GM19025 (cell line): ENCODE results near the gene MRPL38.
"Not testable (repeated sequence)": the region's sequence is repeated elsewhere in the genome, so short reads cannot be mapped to it uniquely, and the experiment has no call there.

Experiments used
- ATAC-seq: cut with Tn5 transposase; IDR thresholded peaks from one replicate; pipeline ENCODE4 v1.9.1; 2021; ENCODE audit warnings: mild to moderate bottlenecking, low read depth, moderate library complexity; ENCODE audit not compliant: unreplicated experiment

The MRPL38 gene

DNA sequence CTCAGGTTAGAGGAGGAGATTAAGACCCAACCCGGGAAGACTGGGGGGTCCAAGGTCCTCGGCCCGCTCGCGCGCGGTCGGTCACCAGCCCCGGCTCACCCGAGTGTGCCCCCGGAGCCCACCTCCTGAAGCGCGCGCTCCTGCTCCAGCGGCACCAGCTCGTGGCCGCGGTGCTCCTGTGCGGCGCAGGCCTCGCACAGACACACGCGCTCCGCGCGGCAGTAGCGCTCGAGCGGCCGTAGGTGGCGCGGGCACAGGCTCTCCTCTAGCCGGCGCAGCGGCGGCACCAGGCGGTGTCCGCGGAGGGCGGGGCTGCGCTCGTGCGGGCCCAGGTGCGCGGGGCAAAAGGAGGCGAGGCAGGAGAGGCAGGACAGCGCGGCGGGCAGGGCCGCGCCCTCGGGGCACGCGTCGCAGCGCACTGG lies 26.9 kb downstream of the MRPL38 start:
- ATAC-seq, result peak; percentile 53

GRCh38 chr17:75876938-75877751 lies 27.5 kb downstream of the MRPL38 start:
- no peak for ATAC-seq

- no peak for ATAC-seq
These were observed 28.3 kb downstream of the MRPL38 start for GRCh38 chr17:75876190-75876937.

- no peak for ATAC-seq
These were observed 28.8 kb downstream of the MRPL38 start for GRCh38 chr17:75875940-75876189.

GRCh38 chr17:75875182-75875939 lies 29.3 kb downstream of the MRPL38 start:
- ATAC-seq, result no peak

- no peak for ATAC-seq
These were observed 30.1 kb downstream of the MRPL38 start for GRCh38 chr17:75874323-75875181.

- no peak for ATAC-seq
These were observed 30.9 kb downstream of the MRPL38 start for GRCh38 chr17:75873587-75874322.

GRCh38 chr17:75872434-75873351 lies 32.0 kb downstream of the MRPL38 start:
- ATAC-seq, result no peak

DNA sequence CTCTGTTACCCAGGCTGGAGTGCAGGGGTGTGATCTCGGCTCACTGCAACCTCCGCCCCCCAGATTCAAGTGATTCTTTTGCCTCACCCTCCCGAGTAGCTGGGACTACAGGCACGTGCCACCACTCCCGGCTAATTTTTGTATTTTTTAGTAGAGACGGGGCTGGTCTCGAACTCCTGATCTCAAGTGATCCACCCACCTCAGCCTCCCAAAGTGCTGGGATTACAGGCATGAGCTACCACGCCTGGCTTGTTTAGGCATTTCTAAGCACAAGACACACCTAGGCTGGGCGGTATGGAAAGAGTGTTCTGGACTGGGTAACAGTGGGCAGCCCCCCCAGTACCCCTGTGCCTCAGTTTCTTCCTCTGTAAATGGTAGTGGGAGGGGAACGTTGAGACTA lies 34.5 kb downstream of the MRPL38 start:
- ATAC-seq, result not testable (repeated sequence)

GRCh38 chr17:75869282-75870141 lies 35.2 kb downstream of the MRPL38 start:
- no peak for ATAC-seq

DNA sequence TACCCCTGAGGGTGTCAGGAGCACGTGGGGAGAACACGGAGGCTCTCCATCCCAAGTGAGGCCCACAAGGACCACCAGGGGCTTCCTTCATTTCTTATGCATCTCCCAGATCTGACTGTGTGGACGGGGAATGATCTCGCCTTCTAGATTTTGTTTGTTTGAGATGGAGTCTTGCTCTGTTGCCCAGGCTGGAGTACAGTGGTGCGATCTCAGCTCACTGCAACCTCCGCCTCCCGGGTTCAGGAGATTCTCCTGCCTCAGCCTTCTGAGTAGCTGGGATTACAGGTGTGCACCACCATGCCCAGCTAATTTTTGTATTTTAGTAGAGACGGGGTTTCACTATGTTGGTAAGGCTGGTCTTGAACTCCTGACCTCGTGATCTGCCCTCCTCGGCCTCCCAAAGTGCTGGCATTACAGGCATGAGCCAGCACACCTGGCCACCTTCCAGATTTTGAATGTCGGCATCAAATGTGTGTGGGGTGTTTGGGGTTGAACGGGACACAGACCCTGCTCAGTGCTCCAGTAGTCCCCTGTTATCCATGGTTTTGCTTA lies 35.9 kb downstream of the MRPL38 start:
- ATAC-seq, result not testable (repeated sequence)

GRCh38 chr17:75865404-75866188 lies 39.1 kb downstream of the MRPL38 start:
- not testable (repeated sequence) for ATAC-seq

GRCh38 chr17:75864887-75865286 lies 39.8 kb downstream of the MRPL38 start:
- ATAC-seq, result peak; percentile 11

GRCh38 chr17:75864448-75864871 lies 40.2 kb downstream of the MRPL38 start:
- peak; percentile 91 for ATAC-seq

- no peak for ATAC-seq
These were observed 42.8 kb downstream of the MRPL38 start for GRCh38 chr17:75861927-75862317.

DNA sequence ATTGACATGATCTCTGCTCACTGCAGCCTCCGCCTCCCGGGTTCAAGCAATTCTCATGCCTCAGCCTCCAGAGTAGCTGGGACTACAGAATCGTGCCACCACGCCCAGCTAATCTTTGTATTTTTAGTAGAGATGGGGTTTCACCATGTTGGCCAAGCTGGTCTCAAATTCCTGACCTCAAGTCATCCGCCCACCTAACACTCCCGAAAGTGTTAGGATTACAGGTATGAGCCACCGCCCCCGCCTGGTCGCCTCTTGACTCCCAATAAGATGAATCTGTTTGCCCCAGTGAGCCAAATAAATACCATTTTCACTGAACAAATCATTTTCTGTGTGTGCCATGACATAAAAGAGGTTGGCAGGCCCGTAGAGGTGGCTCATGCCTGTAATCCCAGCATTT lies 45.3 kb downstream of the MRPL38 start:
- not testable (repeated sequence) for ATAC-seq
